Measurements from ENCODE around the gene ITCH. TPM values are rescaled to one million over a fixed set of nuclear protein-coding genes. Genes with fewer than 3 reads are reported as not detected.

ITCH gene
- total and polyA plus RNA-seq, 2 experiments from 2014 or later: 14.3 to 39.2 TPM

DNA sequence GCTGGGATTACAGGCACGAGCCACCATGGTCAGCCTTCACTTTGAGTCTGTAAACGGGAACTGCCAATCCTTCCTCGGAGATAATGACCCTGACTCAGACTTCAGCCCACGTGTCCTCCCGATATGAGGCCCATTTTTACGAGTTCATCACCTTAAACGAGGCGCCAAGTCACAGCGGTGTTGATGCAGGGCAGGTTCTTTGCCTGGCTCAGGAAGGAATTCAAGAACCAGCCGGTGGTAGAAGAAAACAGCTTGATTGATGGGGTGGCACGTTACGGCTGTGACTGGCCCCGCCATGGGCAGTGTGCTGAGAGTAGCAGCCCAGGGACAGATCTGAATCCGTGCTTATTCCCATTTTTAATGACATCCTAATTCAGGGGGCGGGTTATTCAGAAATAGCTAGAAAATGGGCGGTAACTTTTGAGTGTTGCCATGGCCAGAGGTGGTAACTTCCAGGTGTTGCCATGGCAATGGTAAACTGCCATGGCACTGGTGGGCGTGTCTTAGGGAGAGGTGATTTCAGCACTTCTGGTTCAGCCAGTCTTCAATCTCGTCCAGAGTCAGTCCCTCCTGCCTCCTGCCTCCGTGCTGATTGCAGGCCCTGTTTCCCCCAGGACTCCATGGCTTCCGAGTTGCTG, 186.3 kb downstream of the ITCH start:
- Histone ChIP-seq H3K27me3 (no peaks in the 10 kb centered on the region), H3K9me3 (ENCODE audit: low read depth) (no peaks in the 10 kb centered on the region), H3K4me1 (ENCODE audit: low read depth) (peaks cover 6% of the 10 kb centered on the region), H3K36me3 (no peaks in the 10 kb centered on the region), H3K4me3 (no peak overlapping the region), H3K27ac (no peak overlapping the region)
- TF ChIP-seq, protein P1, sequence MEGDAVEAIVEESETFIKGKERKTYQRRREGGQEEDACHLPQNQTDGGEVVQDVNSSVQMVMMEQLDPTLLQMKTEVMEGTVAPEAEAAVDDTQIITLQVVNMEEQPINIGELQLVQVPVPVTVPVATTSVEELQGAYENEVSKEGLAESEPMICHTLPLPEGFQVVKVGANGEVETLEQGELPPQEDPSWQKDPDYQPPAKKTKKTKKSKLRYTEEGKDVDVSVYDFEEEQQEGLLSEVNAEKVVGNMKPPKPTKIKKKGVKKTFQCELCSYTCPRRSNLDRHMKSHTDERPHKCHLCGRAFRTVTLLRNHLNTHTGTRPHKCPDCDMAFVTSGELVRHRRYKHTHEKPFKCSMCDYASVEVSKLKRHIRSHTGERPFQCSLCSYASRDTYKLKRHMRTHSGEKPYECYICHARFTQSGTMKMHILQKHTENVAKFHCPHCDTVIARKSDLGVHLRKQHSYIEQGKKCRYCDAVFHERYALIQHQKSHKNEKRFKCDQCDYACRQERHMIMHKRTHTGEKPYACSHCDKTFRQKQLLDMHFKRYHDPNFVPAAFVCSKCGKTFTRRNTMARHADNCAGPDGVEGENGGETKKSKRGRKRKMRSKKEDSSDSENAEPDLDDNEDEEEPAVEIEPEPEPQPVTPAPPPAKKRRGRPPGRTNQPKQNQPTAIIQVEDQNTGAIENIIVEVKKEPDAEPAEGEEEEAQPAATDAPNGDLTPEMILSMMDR (IDR thresholded peaks at IDR 0.05; ENCODE audit: low read depth, low read length): no peak
- peak; percentile 27 to 56 for DNase-seq (ENCODE audit: low read depth in 1 of 2, low spot score in 1 of 2)

GRCh38 chr20:34549929-34550305, 186.8 kb downstream of the ITCH start:
- TF ChIP-seq, protein P1 (IDR thresholded peaks at IDR 0.05; ENCODE audit: low read depth, low read length): no peak

DNA sequence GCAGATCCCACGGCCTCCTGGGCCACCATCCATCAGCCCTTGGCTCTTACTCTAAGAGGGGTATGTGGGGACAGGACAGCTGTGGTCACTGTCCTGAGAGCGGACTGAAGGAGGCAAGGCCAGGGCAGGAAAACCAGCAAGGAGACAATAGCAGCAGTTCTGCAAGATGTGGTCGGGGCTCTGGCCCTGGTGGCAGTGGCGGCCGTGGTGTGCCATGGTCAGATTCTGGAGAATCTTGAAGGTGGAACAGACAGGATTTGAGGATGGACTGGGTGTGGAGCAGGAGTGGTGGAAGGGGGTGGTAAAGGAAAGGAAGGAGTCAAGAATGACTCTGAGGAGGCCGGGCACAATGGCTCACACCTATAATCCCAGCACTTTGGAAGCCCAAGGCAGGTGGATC, 189.5 kb downstream of the ITCH start:
- H3K36me3 ChIP-seq: no peaks in the 10 kb centered on the region
- no peak for DNase-seq (ENCODE audit: low read depth in 1 of 2, low spot score in 1 of 2)
- no peak overlapping the region for H3K4me3 ChIP-seq
- H3K9me3 ChIP-seq (ENCODE audit: low read depth): no peaks in the 10 kb centered on the region
- no peaks in the 10 kb centered on the region for H3K27me3 ChIP-seq
- no peak overlapping the region for H3K27ac ChIP-seq
- no peaks in the 10 kb centered on the region for H3K4me1 ChIP-seq (ENCODE audit: low read depth)
- TF ChIP-seq, protein P1 (IDR thresholded peaks at IDR 0.05; ENCODE audit: low read depth, low read length): no peak

More at GRCh38 chr20:34549929-34550305, 186.8 kb downstream of the ITCH start:
- Histone ChIP-seq H3K9me3 (ENCODE audit: low read depth) (no peaks in the 10 kb centered on the region), H3K36me3 (no peaks in the 10 kb centered on the region), H3K27me3 (no peaks in the 10 kb centered on the region), H3K27ac (no peak overlapping the region), H3K4me1 (ENCODE audit: low read depth) (peaks cover under 1% of the 10 kb centered on the region), H3K4me3 (no peak overlapping the region)
- no peak for DNase-seq (ENCODE audit: low read depth in 1 of 2, low spot score in 1 of 2)

DNA sequence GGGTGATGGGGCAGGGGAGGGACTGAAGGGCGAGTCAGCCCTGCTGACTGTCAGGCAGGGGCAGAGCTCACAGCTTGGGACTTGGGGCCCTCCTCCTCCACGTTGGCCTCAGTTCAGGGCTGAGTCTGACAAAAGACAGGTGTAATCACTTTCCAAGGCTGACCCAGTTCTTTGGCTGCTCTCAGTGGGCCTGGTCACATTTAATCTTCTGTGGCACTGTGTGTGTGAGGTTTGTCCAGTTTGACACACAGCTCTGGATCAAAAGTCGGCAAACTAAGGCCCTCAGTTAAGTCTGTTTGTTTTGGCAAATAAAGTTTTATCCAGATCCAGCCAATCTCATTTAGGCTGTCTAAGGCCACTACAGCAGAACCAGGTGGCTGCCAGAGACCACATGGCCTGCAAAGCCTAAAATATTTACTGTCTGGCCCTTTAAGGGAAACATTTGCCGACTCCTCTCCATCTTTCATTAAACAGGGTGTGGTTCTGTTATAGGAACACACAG, 190.3 kb downstream of the ITCH start:
- TF ChIP-seq, protein P1 (IDR thresholded peaks at IDR 0.05; ENCODE audit: low read depth, low read length): no peak
- no peaks in the 10 kb centered on the region for H3K27me3 ChIP-seq
- no peak overlapping the region for H3K4me3 ChIP-seq
- no peaks in the 10 kb centered on the region for H3K36me3 ChIP-seq
- no peaks in the 10 kb centered on the region for H3K9me3 ChIP-seq (ENCODE audit: low read depth)
- H3K4me1 ChIP-seq (ENCODE audit: low read depth): no peaks in the 10 kb centered on the region
- H3K27ac ChIP-seq: no peak overlapping the region
- DNase-seq (ENCODE audit: low read depth in 1 of 2, low spot score in 1 of 2): peak in 1 of 2 donors; percentile 20

GRCh38 chr20:34557936-34558319, 194.9 kb downstream of the ITCH start:
- TF ChIP-seq, protein P1 (IDR thresholded peaks at IDR 0.05; ENCODE audit: low read depth, low read length): no peak
- no peak overlapping the region for H3K27ac ChIP-seq
- no peak for DNase-seq (ENCODE audit: low read depth in 1 of 2, low spot score in 1 of 2)

More at GRCh38 chr20:34557936-34558319, 194.9 kb downstream of the ITCH start:
- H3K27me3 ChIP-seq: no peaks in the 10 kb centered on the region
- H3K9me3 ChIP-seq (ENCODE audit: low read depth): no peaks in the 10 kb centered on the region
- peak overlapping the region; percentile 39 for H3K4me3 ChIP-seq
- no peaks in the 10 kb centered on the region for H3K4me1 ChIP-seq (ENCODE audit: low read depth)
- no peaks in the 10 kb centered on the region for H3K36me3 ChIP-seq
